CMK (cell line): ENCODE measurements around the gene ROCK2.

Experiments used
- DNase-seq: peaks from one replicate; pipeline ENCODE4 v3.0.0-alpha.2; 2010; ENCODE audit warnings: low read depth

ROCK2 gene

DNA sequence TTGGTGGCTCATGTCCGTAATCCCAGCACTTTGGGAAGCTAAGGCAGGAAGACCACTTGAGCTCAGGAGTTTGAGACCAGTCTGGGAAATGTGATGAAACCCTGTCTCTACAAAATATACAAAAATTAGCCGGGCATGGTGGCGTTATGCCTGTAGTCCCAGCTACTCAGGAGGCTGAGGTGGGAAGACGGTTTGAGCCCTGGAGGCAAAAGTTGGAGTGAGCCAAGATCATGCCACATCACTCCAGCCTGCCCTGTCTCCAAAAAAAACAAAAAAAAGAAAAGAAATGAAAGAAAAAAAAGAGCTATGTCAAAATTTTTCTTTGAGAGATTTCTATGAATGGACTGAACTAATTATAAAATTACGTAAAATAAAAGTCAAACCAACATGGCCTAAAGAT lies 34.7 kb downstream of the ROCK2 start:
- DNase-seq = no peak

DNA sequence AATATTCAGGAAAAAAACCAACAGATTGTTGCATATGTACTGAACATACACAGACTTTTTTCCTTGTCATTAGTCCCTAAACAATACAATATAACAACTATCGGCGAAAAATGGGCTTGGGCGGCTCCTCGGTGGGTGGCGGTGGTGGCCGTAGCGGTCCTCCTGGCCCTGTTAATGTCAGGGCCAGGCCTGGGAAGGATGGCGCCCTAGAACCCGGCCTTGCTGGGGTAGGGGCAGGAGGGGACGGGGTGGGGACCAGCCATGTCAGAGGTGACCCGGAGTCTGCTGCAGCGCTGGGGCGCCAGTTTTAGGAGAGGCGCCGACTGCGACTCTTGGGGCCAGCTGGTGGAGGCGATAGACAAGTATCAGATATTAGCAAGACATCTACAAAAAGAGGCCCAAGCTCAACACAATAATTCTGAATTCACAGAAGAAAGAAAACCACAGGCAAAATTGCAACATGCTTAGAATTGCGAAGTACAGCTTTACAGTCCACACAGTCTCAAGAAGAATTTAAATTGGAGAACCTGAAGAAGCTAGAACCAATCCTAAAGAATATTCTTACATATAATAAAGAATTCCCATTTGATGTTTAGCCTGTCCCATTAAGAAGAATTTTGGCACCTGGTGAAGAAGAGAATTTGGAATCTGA lies 36.5 kb downstream of the ROCK2 start:
- DNase-seq = no peak

DNA sequence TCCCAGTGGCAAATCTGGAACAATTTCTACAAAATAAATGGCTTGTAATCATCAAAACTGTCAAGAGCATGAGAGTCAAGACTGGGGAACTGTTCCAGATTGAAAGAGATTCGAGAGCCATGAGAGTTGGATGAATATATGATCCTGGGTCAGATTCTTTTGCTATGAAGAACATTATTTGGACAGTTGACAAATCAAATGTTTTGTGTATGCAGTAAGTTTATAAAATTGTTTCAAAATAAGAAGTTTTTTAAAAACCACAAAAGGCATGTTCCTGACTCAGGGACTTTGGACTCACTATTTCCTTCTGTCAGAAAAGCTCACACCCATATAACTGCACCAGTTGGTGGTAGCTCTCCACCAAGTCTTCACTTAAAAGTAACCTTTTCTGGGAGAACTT lies 38.5 kb downstream of the ROCK2 start:
- no peak for DNase-seq

DNA sequence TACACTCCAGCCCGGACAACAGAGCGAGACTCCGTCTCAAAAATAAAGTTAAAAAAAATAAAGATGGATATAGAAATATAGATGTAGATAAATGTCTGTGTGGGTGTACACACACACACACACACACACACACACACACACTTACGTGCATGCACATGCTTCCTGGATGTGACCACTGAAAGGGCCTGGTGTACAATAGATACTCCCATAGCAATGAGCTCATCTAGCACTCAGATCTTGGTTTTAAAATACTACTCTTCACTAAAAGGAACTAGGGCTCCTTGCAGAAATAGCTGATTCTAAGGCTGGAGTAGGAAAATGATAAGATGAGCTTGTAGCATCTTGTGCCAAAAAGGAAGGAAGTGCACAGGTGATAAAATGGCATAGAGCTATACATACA lies 39.1 kb downstream of the ROCK2 start:
- peak; percentile 88 for DNase-seq

DNA sequence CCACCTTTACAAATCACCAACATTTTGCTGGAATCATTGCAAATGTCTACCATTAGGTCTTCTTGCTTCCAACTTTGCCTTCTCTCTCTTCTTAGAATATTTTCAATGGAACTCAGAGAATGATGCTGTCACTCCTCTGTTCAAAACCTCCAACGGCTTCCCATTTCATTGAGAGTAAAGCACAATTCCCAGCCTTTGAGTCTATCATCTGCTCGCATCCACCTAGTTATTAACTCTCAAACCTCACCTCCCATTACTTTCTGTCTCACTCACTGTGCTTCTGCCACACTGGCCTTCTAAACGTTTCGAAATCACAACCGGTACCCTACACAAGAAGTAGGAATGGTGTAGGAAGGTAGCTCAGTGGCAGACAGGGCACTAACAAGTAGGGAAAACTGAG lies 40.0 kb downstream of the ROCK2 start:
- DNase-seq = no peak

DNA sequence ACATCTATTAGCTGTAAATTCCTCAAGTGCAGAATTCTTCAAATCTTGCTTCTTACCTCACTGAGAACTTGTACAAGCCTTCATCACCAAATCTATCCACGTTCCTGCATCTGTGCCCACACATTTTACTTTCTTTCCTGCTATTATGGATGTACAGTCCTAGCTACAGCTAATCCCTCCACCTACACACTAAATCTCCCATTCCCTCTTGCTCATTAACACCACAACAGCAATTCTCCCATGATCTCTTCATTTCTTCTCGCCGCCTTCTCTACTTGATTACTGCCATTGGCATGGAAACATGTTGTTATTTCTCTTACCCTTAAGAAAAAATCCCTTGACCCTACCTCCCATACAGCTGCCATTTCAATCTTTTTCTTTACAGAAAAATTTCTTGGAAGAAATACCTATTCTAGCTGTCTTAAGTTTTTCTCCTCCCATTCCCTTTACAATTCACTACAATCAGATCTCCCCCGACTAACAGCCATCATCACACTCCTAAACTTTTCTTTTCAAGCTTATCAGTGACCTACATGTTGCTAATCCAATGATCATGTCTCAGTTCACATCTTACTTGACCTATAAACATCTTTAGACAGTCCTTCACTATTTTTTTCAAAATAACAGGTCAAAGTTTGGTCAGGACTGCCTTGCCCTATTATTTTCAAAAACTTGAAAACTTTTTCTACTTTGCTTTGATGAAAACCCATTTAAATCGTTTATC lies 41.0 kb downstream of the ROCK2 start:
- peak; percentile 39 for DNase-seq

DNA sequence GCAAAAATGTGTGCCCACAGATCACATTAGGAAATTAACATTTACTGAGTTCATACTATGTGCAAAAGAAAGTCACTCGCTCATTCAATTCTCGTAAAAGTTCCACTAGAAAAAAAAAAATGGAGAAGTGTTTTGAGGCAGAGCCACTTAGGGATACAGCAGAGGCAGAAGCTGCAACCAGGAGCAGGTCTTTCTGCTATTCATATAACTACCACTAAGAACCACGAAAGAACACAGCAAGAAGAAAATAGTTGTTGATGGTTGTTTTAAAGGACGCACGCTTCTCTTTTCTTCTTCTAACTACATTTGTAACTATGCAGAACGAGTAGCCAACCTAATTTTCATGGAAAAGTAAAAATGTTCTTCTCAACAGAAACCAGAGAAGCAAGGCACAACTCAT lies 45.0 kb downstream of the ROCK2 start:
- DNase-seq = no peak

DNA sequence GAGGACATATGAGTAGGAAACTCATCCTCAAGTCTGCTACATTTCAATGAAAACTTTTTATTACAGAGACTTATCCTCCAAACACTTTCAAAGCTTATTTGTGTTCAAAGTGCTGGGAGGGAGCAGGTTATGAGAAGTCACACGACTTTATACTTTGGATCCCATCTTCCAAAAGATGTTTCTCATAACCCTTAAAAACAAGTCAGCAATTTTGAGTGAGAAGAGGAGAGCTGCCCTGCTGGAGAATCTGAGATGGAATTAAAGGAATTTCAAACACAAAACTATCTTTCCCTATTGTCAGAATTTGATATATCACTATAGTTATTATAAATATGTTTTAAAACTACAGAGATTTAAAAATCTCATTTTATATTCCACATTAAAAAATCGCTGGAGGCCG lies 45.8 kb downstream of the ROCK2 start:
- no peak for DNase-seq

DNA sequence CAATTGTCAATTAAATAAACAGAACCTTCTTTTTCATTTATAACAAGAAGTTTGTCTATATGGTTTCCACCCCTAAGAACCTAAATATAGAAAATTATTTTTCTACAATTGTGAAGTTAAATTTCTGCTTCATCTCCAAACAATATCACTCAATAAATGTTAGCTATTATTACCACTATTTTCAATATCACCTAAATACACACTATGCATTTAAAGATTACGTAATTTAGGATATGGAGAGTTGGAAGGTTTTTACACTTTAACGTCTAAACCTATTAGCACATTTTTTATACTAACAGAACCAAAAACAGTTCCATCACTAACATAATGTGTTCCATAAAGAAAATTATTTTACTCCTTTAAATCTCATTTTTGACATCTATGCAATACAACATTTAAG lies 48.0 kb downstream of the ROCK2 start:
- no peak for DNase-seq

DNA sequence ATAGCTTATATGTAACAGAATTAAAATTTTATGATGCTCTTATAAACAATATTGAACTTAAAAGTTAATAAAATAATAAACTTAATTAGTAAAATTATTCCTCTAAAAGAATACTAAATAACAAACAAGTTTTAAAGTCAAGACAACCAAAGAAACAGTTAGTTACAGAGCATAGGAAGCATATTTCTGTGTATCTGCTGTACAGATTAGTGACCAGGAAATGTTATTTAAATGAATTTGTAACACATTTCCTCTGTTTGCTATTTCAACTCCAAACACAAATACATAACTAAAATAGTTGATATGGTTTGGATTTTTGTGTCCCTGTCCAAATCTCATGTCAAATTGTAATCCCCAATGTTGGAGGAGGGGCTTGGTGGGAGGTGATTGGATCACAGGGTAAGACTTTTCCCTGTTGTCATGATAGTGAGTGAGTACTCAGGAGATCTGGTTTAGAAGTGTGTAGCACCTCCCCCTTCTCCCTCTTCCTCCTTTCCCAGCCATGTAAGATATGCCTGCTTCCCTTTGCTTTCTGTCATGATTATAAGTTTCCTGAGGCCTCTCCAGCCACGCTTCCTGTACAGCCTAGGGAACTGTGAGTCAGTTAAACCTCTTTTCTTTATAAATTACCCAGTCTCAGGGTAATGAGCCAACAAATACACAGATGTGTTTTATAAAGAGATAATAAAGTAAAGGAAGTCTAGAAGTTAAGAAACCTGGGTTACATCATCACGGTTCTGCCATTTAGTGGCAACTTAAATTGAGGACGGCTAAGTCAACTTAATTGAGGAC lies 51.8 kb downstream of the ROCK2 start:
- peak; percentile 37 for DNase-seq

DNA sequence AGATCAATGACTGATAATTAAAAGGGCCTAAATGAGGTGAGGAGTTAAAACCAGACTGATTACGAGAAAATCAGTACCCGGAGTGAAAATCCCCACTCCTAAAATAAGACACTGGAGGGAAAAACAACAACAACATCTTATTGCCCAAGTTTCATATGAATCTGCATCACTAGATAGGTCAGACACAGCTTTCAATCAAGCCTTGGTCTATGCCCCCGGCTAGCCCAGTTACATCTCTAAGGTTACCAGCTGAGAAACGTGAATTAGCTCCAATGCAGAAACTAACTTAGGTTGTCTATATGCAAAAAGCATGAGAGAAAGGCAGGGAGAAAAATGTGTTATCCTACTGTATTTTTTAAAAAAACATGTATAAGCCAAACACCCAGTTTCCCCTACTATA lies 53.7 kb downstream of the ROCK2 start:
- no peak for DNase-seq

DNA sequence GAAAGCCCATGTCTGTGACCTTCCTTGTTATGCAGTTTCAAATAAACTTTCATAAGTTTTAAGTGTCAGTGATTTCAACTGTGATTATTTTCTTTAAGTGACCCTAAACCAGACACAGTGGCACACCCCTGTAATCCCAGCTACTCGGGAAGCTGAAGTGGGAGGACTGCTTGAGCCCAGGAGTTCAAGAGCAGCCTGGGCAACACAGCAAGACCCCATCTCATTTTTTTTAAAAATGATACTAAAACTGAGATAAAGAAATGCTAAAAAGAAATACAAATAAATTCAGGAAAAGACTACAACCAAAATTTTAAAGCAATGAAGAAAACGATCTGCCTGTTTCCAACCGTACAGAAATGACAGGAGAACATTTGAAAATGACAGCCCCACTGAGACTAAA lies 54.2 kb downstream of the ROCK2 start:
- DNase-seq = no peak

DNA sequence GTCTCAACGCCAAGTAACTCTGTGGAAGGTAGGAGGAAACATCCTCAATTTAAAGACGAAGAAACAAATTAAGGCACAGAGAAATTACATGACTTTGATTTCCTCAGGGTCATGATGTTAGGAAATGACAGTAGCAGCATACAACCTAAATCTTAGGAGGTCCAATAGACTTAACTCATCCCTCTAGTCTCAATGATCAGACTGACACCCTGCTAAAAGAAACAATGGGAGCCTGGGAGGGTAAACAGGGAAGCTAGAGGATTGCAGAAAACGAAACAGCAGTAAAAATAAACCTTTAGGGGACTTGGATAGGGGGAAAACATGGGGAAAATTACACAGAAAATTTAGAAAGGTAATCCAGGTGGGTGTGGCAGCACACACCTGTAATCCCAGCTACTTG lies 56.0 kb downstream of the ROCK2 start:
- no peak for DNase-seq

DNA sequence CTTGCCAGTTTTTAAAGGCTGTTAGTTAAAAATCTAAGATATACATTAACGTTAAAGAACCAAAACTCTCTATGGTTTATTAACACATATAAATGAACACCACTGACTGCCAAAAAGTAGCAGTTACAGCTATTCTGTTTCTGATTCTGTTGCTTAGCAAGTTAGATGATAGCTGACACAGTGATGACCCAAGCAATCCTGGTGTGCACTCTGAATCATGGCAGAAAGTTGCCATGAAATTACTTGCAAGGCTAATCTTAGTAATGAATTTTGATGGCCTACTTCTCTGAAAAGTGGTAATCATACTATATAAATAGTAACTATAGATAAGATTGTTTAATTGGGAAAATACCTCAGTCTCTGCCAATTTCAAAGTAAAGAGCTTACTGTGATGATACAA lies 57.7 kb downstream of the ROCK2 start:
- DNase-seq = no peak

DNA sequence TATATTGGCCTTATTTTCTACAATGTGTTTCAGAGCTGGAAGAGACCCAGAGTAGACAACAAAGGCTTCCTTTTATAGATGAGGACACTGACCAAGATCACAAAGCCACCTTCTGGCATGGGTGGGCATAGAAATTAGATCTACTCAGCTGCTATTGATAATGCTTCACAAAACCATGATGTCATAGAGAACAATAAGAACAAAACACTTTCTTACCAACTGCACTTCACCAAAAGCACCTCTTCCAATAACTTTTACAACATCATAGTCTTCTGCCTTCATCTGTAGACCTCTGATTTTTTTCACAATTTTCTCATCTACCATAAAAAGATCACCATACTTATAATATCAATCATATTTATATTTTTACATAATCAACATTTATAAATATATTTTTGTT lies 58.1 kb downstream of the ROCK2 start:
- DNase-seq = no peak

DNA sequence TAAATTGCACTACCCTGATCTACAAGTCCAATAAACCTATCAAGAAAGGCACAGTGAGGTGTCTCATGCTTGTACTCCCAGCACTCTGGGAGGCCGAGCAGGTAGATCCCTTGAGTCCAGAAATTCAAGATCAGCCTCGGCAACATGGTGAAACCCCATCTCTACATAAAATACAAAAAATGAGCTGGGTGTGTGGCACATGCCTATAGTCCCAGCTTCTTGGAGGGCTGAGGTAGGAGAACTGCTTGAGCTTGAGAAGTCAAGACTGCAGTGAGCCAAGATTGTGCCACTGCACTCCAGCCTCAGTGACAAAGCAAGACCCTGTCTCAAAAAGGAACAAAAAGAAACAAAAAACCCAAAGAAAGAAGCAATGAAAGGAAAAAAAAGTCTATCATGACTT lies 58.9 kb downstream of the ROCK2 start:
- DNase-seq = no peak

DNA sequence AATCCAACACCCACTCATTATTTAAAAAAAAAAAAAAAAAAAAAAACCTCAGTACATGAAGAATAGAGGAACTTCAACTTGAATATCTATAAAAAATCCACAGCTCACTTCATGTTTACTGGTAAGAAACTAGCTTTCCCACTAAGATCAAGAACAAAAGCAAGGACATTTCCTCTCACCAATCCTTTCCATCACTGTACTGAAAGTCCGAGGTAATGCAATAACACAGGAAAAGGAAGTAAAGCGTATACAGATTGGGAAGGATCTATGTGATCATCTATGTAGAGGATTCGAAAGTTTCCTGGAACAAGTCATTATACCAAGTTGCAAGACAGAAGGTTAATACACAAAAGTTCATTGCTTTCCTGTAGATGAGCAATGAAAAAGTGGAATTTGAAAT lies 63.2 kb downstream of the ROCK2 start:
- no peak for DNase-seq

DNA sequence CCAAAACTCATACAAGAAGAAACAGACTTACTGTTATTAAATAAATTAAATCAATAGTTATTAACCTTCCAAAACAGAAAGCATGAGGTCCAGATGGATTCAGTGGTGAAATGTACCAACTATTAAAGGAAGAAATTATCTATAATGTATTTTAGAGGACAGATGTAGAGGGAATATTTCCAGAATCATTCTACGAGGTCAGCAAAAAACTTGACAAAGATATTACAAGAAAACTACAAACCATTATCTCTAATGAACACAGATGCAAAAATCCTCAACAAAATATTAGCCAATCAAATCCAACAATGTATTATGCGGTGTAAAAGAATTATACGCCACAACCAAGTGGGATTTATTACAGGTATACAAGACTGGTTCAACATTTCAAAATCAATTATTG lies 63.7 kb downstream of the ROCK2 start:
- DNase-seq = no peak

DNA sequence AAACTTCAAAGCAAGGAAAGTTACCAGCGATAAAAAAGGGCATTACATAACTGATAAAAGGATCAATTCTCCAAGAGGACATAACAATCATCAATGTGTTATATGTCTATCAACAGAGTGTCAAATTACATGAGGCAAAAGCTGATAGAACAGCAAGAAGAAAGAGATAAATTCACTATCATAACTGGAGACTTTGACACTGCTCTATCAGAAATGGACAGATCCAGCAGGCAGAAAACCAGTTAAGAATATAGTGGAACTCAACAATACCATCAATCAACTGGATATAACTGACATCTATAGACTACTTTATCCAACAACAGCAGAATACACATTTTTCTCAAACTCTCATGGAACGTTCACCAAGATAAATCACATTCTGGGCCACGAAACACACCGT lies 65.0 kb downstream of the ROCK2 start:
- no peak for DNase-seq

DNA sequence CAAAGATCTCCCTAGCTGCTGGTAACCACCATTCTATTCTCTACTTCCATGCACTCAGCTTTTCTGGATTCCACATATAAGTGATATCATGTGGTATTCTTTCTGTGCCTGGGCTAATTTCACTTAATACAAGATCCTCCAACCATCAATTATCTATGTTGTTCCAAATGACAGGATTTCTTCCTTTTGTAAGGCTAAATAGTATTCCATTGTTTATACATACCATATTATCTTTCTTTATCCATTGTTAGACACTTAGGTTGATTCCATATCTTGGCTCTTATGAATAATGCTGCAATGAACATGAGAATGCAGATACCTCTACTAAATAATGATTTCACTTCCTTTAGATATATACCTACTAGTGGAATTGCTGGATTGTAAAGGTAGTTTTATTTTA lies 66.2 kb downstream of the ROCK2 start:
- no peak for DNase-seq

DNA sequence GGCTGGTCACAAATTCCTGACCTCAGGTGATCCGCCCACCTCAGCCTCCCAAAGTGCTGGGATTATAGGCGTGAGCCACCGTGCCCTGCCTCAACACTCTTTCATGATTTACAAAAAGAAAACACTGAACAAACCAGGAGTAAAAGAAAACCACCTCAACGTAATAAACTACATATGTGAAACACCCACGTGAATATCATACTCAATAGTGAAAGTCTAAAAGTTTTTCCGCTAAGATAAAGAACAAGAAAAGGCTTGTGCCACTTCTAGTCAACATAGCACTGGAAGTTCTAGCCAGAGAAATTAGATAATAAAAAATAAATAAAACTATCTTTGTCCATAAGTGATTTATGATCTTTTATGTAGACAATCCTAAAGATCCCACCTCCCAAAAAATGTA lies 68.5 kb downstream of the ROCK2 start:
- DNase-seq = no peak

DNA sequence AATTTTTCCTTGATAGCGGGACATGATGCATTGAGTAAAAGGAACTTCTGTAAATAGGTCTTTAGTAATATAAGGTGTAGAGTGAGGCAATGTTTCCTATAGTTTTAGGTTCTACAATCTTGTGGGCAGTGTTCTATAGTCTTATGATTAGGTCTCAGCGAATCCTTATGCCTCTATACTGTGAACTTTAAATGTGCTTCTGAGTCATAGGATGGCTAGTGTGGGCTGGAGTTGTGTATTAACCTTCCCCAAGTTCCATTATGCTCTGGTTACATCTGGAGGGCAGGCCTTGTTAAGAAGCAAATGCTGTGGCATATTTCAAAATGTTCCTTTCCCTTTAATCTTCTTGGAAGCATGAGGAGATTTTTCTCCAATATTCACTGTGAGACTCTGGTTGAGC lies 73.5 kb downstream of the ROCK2 start:
- DNase-seq = no peak

DNA sequence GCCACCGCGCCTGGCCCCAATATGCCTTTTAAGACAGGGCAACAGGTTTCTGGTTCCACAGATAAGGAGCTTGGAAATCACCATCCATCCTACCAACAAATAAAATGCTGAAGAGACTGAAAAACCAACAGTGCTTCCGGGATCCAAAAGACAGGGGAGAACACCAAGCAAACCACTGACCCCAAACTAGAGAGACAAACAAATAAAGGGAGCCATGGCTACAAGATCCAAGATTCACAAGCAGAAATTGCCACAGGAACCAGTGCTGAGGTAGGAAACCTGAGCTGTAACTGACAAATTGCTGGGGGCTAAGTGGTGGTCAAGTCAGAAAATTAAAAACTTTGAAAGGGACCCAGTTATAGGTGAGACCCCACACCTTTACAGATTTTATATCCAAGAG lies 76.5 kb downstream of the ROCK2 start:
- no peak for DNase-seq
